GM12878 (cell line): ENCODE data around the gene SUSD2. TPM values are rescaled to one million over a fixed set of nuclear protein-coding genes. Genes with fewer than 3 reads are reported as not detected.

Experiments
- ATAC-seq: fragments of 200-7000 bp; cut with Tn5 transposase; 3 replicates; pipeline ENCODE4 v1.9.1; 2020; ENCODE audit warnings: mild to moderate bottlenecking, moderate library complexity
- BruUV-seq: library from RNA; stranded (reverse); fragments of 400-500 nt; replicated peaks from 2 replicates; lab custom pipeline; 2021; lab: Mats Ljungman, UMichigan
- CTCF ChIA-PET: fragments of 300-600 bp; sonication (Branson Sonifier 250); formaldehyde crosslinking; extraction: SDS; loops from one replicate; lab custom pipeline; 2021; ENCODE audit warnings: inconsistent platforms; lab: Yijun Ruan, JAX
- POLR2A ChIA-PET: fragments of 350-600 bp; formaldehyde crosslinking; extraction: SDS; loops from one replicate; lab custom pipeline; 2021; ENCODE audit warnings: inconsistent platforms; lab: Charles Lee
- RAD21 ChIA-PET: fragments of 300-600 bp; sonication (Branson Sonifier 250); formaldehyde crosslinking; loops from one replicate; lab custom pipeline; 2023; ENCODE audit warnings: antibody characterized with exemption; ENCODE audit not compliant: unreplicated experiment; lab: Charles Lee
- SMC1A ChIA-PET: fragments of 300-600 bp; sonication (Branson Sonifier 250); formaldehyde crosslinking; loops from one replicate; lab custom pipeline; 2023; ENCODE audit not compliant: unreplicated experiment, uncharacterized antibody; lab: Charles Lee
- DNase-seq: peaks from one replicate; pipeline ENCODE4 v3.0.0-alpha.2; 2011; ENCODE audit warnings: low read depth, low spot score
- FAIRE-seq: peaks from 3 replicates; lab custom pipeline; 2011; peaks lifted over from hg19 to GRCh38; lab: Jason Lieb, UNC
- H2AFZ ChIP-seq: 2 replicates; pipeline ENCODE4 v1.6.0; 2011; ENCODE audit warnings: low read depth, low read length, control low read depth; ENCODE audit not compliant: control insufficient read depth
- H3K27ac ChIP-seq: 2 replicates; pipeline ENCODE4 v1.5.1; 2011; ENCODE audit warnings: control low read depth; ENCODE audit not compliant: control insufficient read depth, insufficient read depth
- H3K27me3 ChIP-seq, 2 experiments: replicated peaks in 1 of 2; 2 replicates each; pipeline versions ENCODE4 v1.6.0 to v1.6.1; 2011; ENCODE audit warnings: low read length in 1 of 2; ENCODE audit not compliant: control insufficient read depth in 2 of 2, insufficient read depth in 2 of 2
- H3K36me3 ChIP-seq, 2 experiments: 2 replicates each; pipeline ENCODE4 v1.5.1; 2011; ENCODE audit warnings: low read length in 1 of 2; ENCODE audit not compliant: control insufficient read depth in 2 of 2, insufficient read depth in 2 of 2
- H3K4me1 ChIP-seq: 2 replicates; pipeline ENCODE4 v1.6.1; 2011; ENCODE audit warnings: mild to moderate bottlenecking, low read length, moderate library complexity, mixed read lengths; ENCODE audit not compliant: control insufficient read depth, insufficient read depth
- H3K4me2 ChIP-seq: 2 replicates; pipeline ENCODE4 v1.6.0; 2011; ENCODE audit warnings: control low read depth; ENCODE audit not compliant: control insufficient read depth, insufficient read depth
- H3K4me3 ChIP-seq: fragments of 200-600 bp; sonication (generic); 2 replicates; pipeline ENCODE4 v1.5.1; 2016
- H3K79me2 ChIP-seq: 2 replicates; pipeline ENCODE4 v1.6.0; 2011; ENCODE audit warnings: low read length; ENCODE audit not compliant: control insufficient read depth, insufficient read depth
- H3K9ac ChIP-seq: 2 replicates; pipeline ENCODE4 v1.8.0; 2011; ENCODE audit warnings: low read length, control low read depth, mixed read lengths; ENCODE audit not compliant: control insufficient read depth, insufficient read depth
- H3K9me3 ChIP-seq: replicated peaks from 3 replicates; pipeline ENCODE4 v1.5.1; 2011; ENCODE audit warnings: mild to moderate bottlenecking, low read length; ENCODE audit not compliant: control insufficient read depth, insufficient read depth
- H4K20me1 ChIP-seq: 2 replicates; pipeline ENCODE4 v1.6.0; 2011; ENCODE audit not compliant: control insufficient read depth, insufficient read depth
- CBX3 ChIP-seq: fragments of 200-600 bp; sonication (generic); IDR thresholded peaks from 2 replicates; pipeline ENCODE4 v1.6.1; 2016; ENCODE audit warnings: low read depth, borderline replicate concordance
- CHD4 ChIP-seq: fragments of 200-600 bp; sonication (generic); IDR thresholded peaks from 2 replicates; pipeline ENCODE4 v1.6.1; 2016; ENCODE audit warnings: mild to moderate bottlenecking
- FOXM1 ChIP-seq: IDR thresholded peaks from 2 replicates; pipeline ENCODE4 v1.6.1; 2012; ENCODE audit warnings: low read depth, mild to moderate bottlenecking, inconsistent platforms, low read length, moderate library complexity
- KLF5 ChIP-seq: fragments of 450-650 bp; IDR thresholded peaks from 2 replicates; pipeline ENCODE4 v1.6.1; 2014; ENCODE audit warnings: mild to moderate bottlenecking; ENCODE audit not compliant: partially characterized antibody
- LARP7 ChIP-seq: fragments of 450-650 bp; IDR thresholded peaks from 2 replicates; pipeline ENCODE4 v1.6.1; 2017; ENCODE audit warnings: mild to moderate bottlenecking
- NFXL1 ChIP-seq: fragments of 450-650 bp; IDR thresholded peaks from 2 replicates; pipeline ENCODE4 v1.6.1; 2017; ENCODE audit warnings: antibody characterized with exemption, mild to moderate bottlenecking, borderline replicate concordance
- RCOR1 ChIP-seq: conservative IDR thresholded peaks from 2 replicates; pipeline ENCODE4 v1.6.1; 2012; ENCODE audit warnings: low read depth, low read length, improper control_type of control experiment
- RELA ChIP-seq: fragments of 450-650 bp; IDR thresholded peaks from 2 replicates; pipeline ENCODE4 v1.8.0; 2014; ENCODE audit warnings: borderline replicate concordance; ENCODE audit not compliant: partially characterized antibody
- SIN3A ChIP-seq: IDR thresholded peaks from 2 replicates; pipeline ENCODE4 v1.6.1; 2012; ENCODE audit warnings: low read depth, low read length, improper control_type of control experiment
- SMAD1 ChIP-seq: fragments of 450-650 bp; IDR thresholded peaks from 2 replicates; pipeline ENCODE4 v1.6.1; 2018; ENCODE audit warnings: mild to moderate bottlenecking, low read depth; ENCODE audit not compliant: partially characterized antibody
- SRF ChIP-seq, 2 experiments: IDR thresholded peaks; 2 replicates each; pipeline ENCODE4 v1.6.1; 2011; ENCODE audit warnings: low read depth in 2 of 2, low read length in 2 of 2, mild to moderate bottlenecking in 1 of 2, moderate library complexity in 1 of 2
- SUPT20H ChIP-seq: IDR thresholded peaks from 2 replicates; pipeline ENCODE4 v1.6.1; 2011; ENCODE audit warnings: low read depth, mild to moderate bottlenecking, low read length, moderate library complexity, borderline replicate concordance; ENCODE audit not compliant: control insufficient read depth
- TCF12 ChIP-seq: IDR thresholded peaks from 2 replicates; pipeline ENCODE4 v1.6.1; 2011; ENCODE audit warnings: low read depth, mild to moderate bottlenecking, low read length
- YBX1 ChIP-seq: fragments of 450-650 bp; IDR thresholded peaks from 2 replicates; pipeline ENCODE4 v1.6.1; 2016; ENCODE audit warnings: antibody characterized with exemption
- WGBS: methylation state at CpG from one replicate; pipeline ENCODE4 v1.1.6; 2016; ENCODE audit warnings: low lambda C conversion rate; ENCODE audit not compliant: insufficient replicate concordance, insufficient coverage; ENCODE audit errors: missing lambda C conversion rate; 5-methylcytosine and 5-hydroxymethylcytosine counted together
- in situ Hi-C: fragments of 300-500 bp; cut with MboI; formaldehyde crosslinking; loops from 9 replicates; pipeline ENCODE4 v1.14.3; 2018; ENCODE audit warnings: mixed read lengths
- intact Hi-C: fragments of 100-400 bp; cut with micrococcal nuclease; formaldehyde crosslinking; loops from one replicate; pipeline ENCODE4 v1.14.2; 2022; ENCODE audit not compliant: unreplicated experiment
- polyA plus RNA-seq, 11 experiments: library from polyadenylated mRNA; depleted of rRNA in 4 of 11; unstranded in 6 of 11; stranded (reverse) in 5 of 11; fragments of >200 nt; fragmentation: Nextera tagmentation in 4 of 11; fragmentation: Illumina TruSeq in 1 of 11; extraction: Ambion mirVana in 4 of 11; extraction: Trizol in 1 of 11; gene quantifications; 1 replicate in 1 of 11; 2 replicates in 10 of 11; pipeline versions ENCODE4 v1.2.1 to v1.2.3, GENCODE V29; 2011 to 2016; ENCODE audit warnings: inconsistent platforms in 2 of 11, missing spikeins in 2 of 11, low read depth in 1 of 11
- total RNA-seq, 4 experiments: library from RNA; depleted of rRNA in 3 of 4; stranded (reverse); fragments of >200 nt in 3 of 4; fragmentation: Illumina TruSeq in 1 of 4; extraction: Trizol in 1 of 4; gene quantifications; 2 replicates each; pipeline versions ENCODE4 v1.2.1 to v1.2.3, GENCODE V29; 2013 to 2021
- TF ChIP-seq, protein P1 (sequence below), 3 experiments: IDR thresholded peaks in 2 of 3; conservative IDR thresholded peaks in 1 of 3; 2 replicates each; pipeline ENCODE4 v1.5.1; 2011; ENCODE audit warnings: low read depth in 3 of 3, low read length in 3 of 3, mild to moderate bottlenecking in 3 of 3, control low read depth in 2 of 3, moderate library complexity in 2 of 3, inconsistent platforms in 1 of 3, mixed read lengths in 1 of 3; ENCODE audit not compliant: control insufficient read depth in 2 of 3, insufficient read depth in 1 of 3; ENCODE audit errors: extremely low read depth in 1 of 3
- TF ChIP-seq, protein P2 (sequence below): IDR thresholded peaks from 2 replicates; pipeline ENCODE4 v1.6.1; 2011; ENCODE audit warnings: borderline replicate concordance, low read depth, mild to moderate bottlenecking, moderate library complexity, low read length; ENCODE audit not compliant: insufficient read depth, poor library complexity, severe bottlenecking
- TF ChIP-seq, protein P3 (sequence below): IDR thresholded peaks from 2 replicates; pipeline ENCODE4 v1.6.1; 2011; ENCODE audit warnings: borderline replicate concordance, low read depth, mild to moderate bottlenecking, moderate library complexity, mixed read lengths, low read length; ENCODE audit not compliant: insufficient read depth; ENCODE audit errors: extremely low read length
- TF ChIP-seq, protein P4 (sequence below): fragments of 450-650 bp; IDR thresholded peaks from 2 replicates; pipeline ENCODE4 v1.6.1; 2017; ENCODE audit warnings: borderline replicate concordance

The SUSD2 gene
- total and polyA plus RNA-seq, 10 of the 15 experiments (the other 5 are each of a cell fraction or from before 2014, with no cell fraction given): 0.04 to 0.31 (median 0.11) TPM; not detected in 5

DNA sequence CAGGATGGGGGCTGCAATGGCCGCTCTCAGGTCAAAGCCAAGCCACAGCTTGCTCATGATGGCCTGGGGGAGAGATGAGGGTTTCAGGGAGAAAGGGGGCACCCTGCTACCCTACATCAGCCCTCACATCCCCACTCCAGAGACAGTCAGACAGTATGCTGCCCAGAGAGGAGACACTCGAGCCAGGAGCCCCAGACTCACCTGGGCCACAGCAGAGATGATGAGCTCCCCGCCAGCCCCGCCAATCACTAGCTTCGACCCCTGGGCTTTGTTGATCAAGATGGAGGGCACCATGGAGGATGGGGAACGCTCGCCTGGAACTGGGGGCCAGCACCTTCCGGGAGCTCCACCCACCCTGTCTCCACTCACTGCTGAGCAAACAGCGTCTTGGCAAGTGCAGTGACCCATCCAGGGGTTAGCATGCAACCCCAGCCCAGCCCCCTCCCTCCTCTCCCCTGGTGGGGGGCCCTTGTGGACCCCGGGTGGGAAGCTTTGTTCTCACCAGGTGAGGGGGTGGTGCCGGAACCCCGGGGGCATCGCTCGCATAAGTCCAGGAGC lies 43.8 kb downstream of the SUSD2 start (continued):
- TF ChIP-seq, protein P1, sequence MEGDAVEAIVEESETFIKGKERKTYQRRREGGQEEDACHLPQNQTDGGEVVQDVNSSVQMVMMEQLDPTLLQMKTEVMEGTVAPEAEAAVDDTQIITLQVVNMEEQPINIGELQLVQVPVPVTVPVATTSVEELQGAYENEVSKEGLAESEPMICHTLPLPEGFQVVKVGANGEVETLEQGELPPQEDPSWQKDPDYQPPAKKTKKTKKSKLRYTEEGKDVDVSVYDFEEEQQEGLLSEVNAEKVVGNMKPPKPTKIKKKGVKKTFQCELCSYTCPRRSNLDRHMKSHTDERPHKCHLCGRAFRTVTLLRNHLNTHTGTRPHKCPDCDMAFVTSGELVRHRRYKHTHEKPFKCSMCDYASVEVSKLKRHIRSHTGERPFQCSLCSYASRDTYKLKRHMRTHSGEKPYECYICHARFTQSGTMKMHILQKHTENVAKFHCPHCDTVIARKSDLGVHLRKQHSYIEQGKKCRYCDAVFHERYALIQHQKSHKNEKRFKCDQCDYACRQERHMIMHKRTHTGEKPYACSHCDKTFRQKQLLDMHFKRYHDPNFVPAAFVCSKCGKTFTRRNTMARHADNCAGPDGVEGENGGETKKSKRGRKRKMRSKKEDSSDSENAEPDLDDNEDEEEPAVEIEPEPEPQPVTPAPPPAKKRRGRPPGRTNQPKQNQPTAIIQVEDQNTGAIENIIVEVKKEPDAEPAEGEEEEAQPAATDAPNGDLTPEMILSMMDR (IDR thresholded peaks at IDR 0.05 in 2 of 3, conservative IDR thresholded peaks at IDR 0.05 in 1 of 3; ENCODE audit: control insufficient read depth in 2 of 3, extremely low read depth in 1 of 3, insufficient read depth in 1 of 3, low read depth in 3 of 3, low read length in 3 of 3): no peak
- TF ChIP-seq CHD4: no peak
- TF ChIP-seq SIN3A: no peak
- TF ChIP-seq LARP7: no peak
- TF ChIP-seq TCF12: no peak
- TF ChIP-seq SUPT20H: no peak
- TF ChIP-seq, protein P2, sequence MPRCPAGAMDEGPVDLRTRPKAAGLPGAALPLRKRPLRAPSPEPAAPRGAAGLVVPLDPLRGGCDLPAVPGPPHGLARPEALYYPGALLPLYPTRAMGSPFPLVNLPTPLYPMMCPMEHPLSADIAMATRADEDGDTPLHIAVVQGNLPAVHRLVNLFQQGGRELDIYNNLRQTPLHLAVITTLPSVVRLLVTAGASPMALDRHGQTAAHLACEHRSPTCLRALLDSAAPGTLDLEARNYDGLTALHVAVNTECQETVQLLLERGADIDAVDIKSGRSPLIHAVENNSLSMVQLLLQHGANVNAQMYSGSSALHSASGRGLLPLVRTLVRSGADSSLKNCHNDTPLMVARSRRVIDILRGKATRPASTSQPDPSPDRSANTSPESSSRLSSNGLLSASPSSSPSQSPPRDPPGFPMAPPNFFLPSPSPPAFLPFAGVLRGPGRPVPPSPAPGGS: no peak

DNA sequence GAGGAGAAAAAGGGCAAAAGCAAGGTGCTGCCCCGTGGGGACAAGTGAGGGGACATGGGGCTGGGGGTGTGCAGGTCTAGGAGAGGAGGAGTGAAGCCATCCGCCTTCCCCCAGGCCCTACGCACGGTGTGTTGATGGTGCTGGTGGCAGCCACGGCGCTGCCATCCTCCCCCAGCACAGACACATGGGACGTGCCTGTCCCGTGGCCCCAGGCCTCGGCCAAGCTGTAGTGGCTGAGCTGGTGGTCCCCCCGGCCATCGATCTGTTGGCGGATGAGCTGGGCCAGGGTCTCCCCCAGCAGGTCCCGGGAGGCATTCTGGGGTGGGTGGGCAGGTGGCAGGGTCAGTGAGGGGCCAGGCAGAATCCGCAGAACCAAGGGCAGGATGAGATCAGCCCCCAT lies 44.7 kb downstream of the SUSD2 start:
- RAD21 ChIA-PET: no interaction called here
- no peak overlapping the region for H3K27ac ChIP-seq
- intact Hi-C loops (no loop called here), in situ Hi-C loops (no loop called here)
- SMC1A ChIA-PET: no interaction called here
- no peaks in the 10 kb centered on the region for H4K20me1 ChIP-seq
- H3K27me3 ChIP-seq: no peaks in the 10 kb centered on the region
- WGBS: 62% methylated on average over 13 of the region's 14 CpGs
- no peaks in the 10 kb centered on the region for H3K4me1 ChIP-seq
- no peak overlapping the region for H2AFZ ChIP-seq
- no TSS peak for BruUV-seq
- CTCF ChIA-PET: interaction anchor here (1.4 to 2.1 kb wide), 2 partner anchors 9 to 36 kb away, joined by 3 to 6 read pairs; no protein-coding TSS in a partner anchor
- H3K36me3 ChIP-seq: no peaks in the 10 kb centered on the region
- DNase-seq: no peak
- no peak overlapping the region for H3K9ac ChIP-seq
- POLR2A ChIA-PET: interaction anchor here (0.7 kb wide), 1 partner anchor 165 kb away, joined by 3 read pairs; no protein-coding TSS in a partner anchor
- no peak for ATAC-seq
- H3K4me3 ChIP-seq: no peak overlapping the region
- peaks cover 3% of the 10 kb centered on the region; the same call in 1 of the 3 replicates for H3K9me3 ChIP-seq
- H3K79me2 ChIP-seq: no peaks in the 10 kb centered on the region
- no peak overlapping the region for H3K4me2 ChIP-seq
- no peak for FAIRE-seq
- TF ChIP-seq YBX1: no peak
- TF ChIP-seq CBX3: no peak
- no peak for TF ChIP-seq RELA
- no peak for TF ChIP-seq RCOR1
- TF ChIP-seq, protein P3, sequence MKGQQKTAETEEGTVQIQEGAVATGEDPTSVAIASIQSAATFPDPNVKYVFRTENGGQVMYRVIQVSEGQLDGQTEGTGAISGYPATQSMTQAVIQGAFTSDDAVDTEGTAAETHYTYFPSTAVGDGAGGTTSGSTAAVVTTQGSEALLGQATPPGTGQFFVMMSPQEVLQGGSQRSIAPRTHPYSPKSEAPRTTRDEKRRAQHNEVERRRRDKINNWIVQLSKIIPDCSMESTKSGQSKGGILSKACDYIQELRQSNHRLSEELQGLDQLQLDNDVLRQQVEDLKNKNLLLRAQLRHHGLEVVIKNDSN: no peak
- no peak for TF ChIP-seq KLF5
- TF ChIP-seq NFXL1: no peak
- TF ChIP-seq, protein P4, sequence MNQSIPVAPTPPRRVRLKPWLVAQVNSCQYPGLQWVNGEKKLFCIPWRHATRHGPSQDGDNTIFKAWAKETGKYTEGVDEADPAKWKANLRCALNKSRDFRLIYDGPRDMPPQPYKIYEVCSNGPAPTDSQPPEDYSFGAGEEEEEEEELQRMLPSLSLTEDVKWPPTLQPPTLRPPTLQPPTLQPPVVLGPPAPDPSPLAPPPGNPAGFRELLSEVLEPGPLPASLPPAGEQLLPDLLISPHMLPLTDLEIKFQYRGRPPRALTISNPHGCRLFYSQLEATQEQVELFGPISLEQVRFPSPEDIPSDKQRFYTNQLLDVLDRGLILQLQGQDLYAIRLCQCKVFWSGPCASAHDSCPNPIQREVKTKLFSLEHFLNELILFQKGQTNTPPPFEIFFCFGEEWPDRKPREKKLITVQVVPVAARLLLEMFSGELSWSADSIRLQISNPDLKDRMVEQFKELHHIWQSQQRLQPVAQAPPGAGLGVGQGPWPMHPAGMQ: no peak
- no peak for TF ChIP-seq SMAD1
- TF ChIP-seq SRF (IDR thresholded peaks at IDR 0.05; ENCODE audit: low read depth in 2 of 2, low read length in 2 of 2): no peak
- no peak for TF ChIP-seq FOXM1
